Fibroblast of pulmonary artery (primary cell): ENCODE results near the gene ABI3BP.

Experiments used
- DNase-seq: peaks from one replicate; pipeline ENCODE4 v3.0.0-alpha.2; 2010; ENCODE audit warnings: low read depth
- H3K4me3 ChIP-seq: replicated peaks from 2 replicates; pipeline ENCODE4 v1.5.1; 2011; ENCODE audit warnings: low read depth, mild to moderate bottlenecking, control low read depth, low read length, moderate library complexity
- CTCF ChIP-seq: IDR thresholded peaks from 2 replicates; pipeline ENCODE4 v1.5.1; 2011; ENCODE audit warnings: mild to moderate bottlenecking, control low read depth, low read length, inconsistent platforms; ENCODE audit errors: missing control alignments

ABI3BP gene

GRCh38 chr3:100756441-100756840 lies 236.8 kb downstream of the ABI3BP start:
- H3K4me3 ChIP-seq: no peak overlapping the region
- DNase-seq: no peak
- TF ChIP-seq CTCF: no peak

- TF ChIP-seq CTCF: no peak
- H3K4me3 ChIP-seq: no peak overlapping the region
- DNase-seq: no peak
These were observed 238.5 kb downstream of the ABI3BP start for GRCh38 chr3:100754563-100755334.

DNA sequence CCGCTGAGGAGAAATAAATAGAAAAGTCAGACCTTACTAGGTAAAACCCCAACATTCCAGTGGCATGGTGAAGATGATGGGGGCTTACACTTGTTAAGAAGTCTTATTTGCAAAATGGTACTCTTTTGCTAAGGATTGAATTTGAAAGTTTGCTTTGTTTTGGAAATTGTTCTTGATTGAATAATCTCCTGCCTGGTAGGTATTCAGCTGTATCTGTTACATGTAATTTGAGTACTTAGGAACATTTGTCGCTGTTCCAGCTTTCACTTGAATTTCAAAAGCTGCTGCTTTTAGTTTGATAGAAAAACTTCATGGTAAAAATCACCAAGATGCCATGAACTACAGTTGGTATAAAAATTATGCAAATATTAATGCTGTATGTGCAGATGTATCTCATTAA lies 239.4 kb downstream of the ABI3BP start:
- no peak overlapping the region for H3K4me3 ChIP-seq
- no peak for TF ChIP-seq CTCF
- DNase-seq: no peak

DNA sequence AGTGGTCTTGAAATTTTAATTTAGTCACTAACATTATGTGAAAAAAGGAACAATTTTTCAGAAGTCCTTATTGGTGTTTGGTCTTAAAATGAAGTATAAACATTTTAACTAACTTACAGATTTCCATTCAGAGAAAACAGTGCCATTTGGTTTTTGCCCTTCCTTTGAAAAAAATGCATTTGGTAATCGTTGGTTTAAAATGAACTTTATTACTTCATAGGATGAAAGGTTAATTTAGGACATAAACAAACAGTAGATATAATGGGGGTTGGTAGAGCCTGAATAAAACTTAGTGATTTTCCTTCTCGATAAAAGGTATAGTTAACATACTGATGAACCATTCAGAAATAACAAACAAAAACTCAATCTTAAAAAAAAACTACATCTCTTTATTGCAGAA lies 244.3 kb downstream of the ABI3BP start:
- TF ChIP-seq CTCF: no peak
- H3K4me3 ChIP-seq: no peak overlapping the region
- no peak for DNase-seq

DNA sequence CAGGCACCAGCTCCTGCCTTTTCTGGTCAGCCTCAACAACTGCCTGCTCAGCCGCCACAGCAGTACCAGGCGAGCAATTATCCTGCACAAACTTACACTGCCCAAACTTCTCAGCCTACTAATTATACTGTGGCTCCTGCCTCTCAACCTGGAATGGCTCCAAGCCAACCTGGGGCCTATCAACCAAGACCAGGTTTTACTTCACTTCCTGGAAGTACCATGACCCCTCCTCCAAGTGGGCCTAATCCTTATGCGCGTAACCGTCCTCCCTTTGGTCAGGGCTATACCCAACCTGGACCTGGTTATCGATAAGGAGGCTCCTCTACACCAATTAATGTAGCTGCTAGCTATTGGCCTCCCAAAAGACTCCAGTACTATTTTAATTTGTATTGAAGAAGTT lies 245.0 kb downstream of the ABI3BP start:
- DNase-seq: no peak
- no peak for TF ChIP-seq CTCF
- H3K4me3 ChIP-seq: no peak overlapping the region

DNA sequence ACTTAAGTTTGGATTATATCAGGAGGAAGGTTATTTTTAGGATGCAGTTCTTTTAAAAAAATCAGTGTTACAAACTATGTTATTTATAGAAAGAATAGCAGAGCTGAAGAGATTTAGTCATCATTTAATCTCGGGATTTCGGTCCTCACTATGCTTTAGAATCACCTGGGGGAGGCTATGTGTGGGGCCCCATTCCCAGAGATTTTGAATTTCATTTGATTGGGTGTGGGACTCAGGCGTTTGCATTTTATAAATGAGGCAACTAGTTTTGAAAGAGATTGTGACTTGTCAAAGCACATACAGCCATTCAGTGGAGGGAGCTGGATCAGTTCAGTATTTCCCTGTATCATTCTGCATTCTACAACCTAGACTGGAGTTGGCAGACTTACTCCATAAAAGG lies 247.1 kb downstream of the ABI3BP start:
- DNase-seq: no peak
- TF ChIP-seq CTCF: no peak
- no peak overlapping the region for H3K4me3 ChIP-seq

- H3K4me3 ChIP-seq: no peak overlapping the region
- no peak for DNase-seq
- no peak for TF ChIP-seq CTCF
These were observed 247.6 kb downstream of the ABI3BP start for GRCh38 chr3:100745617-100746016.
